ENCODE measurements around the gene CTXN3.

The CTXN3 gene

DNA sequence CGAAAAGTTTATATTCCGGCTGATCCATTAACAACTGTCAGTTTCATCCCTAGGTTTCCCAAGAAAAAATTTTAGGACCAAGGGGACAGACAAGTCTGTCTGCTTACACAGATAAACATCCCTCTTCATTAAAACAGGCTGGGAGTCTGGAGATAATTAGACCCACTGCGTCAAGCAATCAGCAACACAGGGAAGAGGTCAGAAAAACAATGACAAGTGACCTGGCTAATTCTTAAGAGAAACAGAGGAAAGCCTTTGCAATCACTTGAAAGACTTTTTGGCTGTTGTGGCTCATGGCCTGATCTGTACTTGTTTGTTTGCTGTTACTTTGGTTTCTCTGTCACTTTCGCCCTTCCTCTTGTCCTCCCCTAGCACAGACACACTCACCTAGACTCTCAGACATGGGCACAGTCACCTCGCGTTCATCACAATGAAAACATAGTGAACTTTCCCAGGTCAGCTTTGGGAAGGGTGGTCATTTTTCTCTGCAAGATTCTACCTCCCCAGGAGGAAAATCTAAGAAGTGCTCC, 51.4 kb downstream of the CTXN3 start:
- DNase-seq, result no peak

DNA sequence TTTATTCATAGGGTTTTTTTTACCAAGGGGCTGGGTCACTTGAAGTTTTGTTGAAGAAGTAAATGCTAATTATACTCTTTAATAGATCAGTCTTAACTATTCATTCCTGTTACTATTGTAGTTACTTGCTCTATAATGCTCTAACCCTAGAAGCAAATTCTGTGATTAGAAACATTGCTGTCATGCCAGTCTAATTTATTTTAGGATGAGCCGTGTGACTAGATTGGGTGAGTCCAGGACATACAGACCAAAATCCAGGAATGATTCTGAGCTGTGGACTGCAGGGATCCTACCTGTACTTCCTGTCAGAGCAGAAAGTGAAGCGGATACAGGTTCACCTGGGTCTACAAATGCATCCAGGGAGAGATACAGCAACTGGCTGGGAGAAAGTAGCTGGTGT, 53.6 kb downstream of the CTXN3 start:
- DNase-seq, result no peak

DNA sequence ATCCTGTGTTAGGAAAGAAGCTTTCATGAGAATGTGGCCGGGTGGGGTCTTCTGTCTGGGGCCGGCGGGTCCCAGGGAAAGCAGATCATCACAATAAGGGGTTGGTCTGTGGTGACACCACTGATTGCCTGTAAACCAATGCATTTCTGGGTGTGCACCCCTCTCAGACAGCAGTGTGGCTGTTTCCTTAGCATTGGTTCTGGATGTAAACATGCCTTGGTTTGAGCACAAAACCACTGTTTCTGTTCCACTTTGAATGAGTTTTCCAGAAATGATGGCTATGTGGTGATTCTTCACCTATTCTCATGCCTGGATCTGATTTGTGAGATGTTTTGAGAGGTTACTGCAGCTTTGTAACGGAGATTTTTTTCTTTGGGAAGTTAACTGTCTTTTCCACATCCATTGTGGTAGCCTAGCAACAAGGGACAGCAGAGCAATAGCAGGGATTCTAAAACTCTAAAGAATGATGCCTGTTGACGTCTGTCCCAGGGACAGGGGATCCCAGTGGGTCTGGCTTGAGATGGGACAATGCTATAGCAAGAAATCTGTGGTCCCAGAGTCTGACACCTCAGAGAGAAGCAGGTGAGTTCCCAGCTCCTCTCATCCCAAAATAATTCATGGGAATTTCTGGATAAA, 54.2 kb downstream of the CTXN3 start, which contains the start of gene CCDC192:
CCDC192 (plus strand) TSS at position 466 of the 636 bp plus-strand sequence; CDS start at position 521, 55 bp downstream.
- DNase-seq, result peak; percentile 48

DNA sequence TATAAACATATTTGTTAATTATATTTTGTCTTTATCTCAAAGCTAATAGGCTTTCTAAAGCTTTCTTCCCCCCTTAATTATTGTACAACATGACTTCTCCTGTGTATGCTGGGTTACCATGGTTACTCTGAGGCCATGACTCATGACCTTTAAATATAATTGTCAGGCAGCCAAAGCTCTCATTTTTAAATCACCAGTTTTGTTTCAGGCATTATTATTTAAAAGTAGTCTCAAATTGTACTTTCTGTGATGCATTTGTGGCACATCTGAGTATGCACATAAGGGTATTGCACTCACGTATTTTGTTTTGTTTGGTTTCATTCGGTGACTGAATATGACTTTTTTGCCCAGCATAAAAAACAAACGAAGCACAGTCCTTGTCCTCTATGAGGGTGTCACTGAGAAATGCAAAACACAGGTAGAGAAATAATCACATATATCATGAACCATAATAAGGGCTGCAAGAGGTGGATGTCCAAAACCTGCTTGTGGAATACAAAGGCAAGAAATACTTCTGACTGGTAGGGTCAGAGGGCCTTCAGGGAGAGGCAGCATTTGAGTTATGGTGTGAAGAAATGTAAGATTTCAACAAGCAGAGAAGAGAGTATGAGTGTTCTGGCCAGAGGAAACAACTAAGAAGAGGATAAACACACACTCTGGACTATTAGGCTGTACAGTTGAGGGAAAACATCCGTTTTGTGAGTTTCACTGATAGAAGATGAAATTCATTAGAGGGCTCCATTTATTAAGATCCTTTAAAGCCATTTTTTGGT, 56.4 kb downstream of the CTXN3 start:
- peak; percentile 35 for DNase-seq

DNA sequence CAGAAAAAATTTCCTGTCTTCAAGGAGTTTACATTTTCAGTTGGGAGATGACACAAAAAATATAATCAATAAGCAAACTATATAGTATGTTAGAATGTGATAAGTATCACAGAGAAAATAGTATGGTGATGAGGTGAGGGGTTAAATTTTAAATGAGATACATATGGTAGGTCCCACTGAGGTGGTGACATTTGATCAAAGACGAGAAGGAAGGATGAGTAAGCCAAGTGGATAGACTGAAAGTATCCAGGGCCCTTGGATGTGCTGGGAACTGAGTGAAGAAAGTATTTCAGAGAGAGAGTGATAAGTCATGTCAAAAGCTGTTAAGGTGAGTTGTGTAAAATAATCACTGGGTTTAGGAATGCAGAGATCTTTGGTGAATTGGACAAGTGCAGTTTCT, 57.8 kb downstream of the CTXN3 start:
- DNase-seq, result no peak

DNA sequence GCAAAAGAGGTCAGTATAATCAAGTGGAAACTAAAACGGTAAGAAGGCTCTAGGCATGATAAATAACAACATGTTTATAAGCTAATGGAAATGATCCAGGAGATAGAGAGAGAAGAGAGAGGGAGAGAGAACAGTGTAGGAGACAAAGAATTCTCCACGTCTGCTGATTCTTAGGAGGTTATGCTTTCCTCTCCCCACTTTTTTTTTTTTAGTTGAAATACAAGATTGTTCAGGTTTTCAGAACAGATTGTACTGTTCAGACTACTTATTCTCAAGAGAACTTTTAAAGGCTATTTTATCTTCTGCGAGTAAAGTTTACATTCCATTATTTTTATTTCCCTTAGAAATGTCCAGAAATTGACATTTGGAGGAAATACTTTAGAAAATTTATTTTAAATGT, 58.3 kb downstream of the CTXN3 start:
- no peak for DNase-seq

Measured in activated CD4-positive, alpha-beta T cell treated with anti-CD3 and anti-CD28 coated beads, Interleukin-10, Interleukin-2, amounts not matched to agents 100 ng/mL and 50 ng/mL, durations not matched to agents 16 hours and 8 hours (primary cell).